Stimulated activated CD8-positive, alpha-beta memory T cell treated with anti-CD3 and anti-CD28 coated beads, Interleukin-15, amount 100 ng/mL, for 48 hours (primary cell): ENCODE data around the gene DYRK1B.
A peak's percentile ranks its signal among the peaks of the same experiment; 100 is the strongest.
"Not testable (repeated sequence)": the region's sequence is repeated elsewhere in the genome, so short reads cannot be mapped to it uniquely, and the experiment has no call there.

Experiments used
- DNase-seq, 2 donors: peaks; one replicate each; pipeline ENCODE4 v3.0.0-alpha.2; 2020; ENCODE audit warnings: low read depth in 2 of 2

Gene DYRK1B

GRCh38 chr19:39810424-39810823 is 23.5 kb downstream of the DYRK1B start:
- no peak for DNase-seq

GRCh38 chr19:39809368-39809767 is 24.6 kb downstream of the DYRK1B start:
- DNase-seq, result no peak

GRCh38 chr19:39808688-39809087 is 25.3 kb downstream of the DYRK1B start:
- not testable (repeated sequence) for DNase-seq

DNA sequence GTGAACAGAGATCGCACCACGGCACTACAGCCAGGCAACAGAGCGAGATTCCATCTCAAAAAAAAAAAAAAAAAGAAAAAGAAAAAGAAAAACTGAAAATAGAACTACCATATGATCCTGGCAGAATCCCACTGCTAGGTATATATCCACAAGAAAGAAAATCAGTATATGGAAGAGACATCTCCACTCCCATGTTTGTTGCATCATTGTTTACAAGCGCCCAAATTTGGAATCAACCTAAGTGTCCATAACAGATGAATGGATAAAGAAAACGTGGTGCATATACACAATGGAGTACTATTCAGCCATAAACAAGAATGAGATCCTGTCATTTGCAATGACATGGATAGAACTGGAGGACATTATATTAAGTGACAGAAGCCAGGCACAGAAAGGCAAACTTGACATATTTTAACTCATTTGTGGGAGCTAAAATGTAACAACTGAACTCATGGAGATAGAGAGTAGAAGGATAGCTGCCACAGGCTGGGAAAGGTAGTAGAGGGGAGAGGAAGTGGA is 26.1 kb downstream of the DYRK1B start:
- DNase-seq, result no peak

DNA sequence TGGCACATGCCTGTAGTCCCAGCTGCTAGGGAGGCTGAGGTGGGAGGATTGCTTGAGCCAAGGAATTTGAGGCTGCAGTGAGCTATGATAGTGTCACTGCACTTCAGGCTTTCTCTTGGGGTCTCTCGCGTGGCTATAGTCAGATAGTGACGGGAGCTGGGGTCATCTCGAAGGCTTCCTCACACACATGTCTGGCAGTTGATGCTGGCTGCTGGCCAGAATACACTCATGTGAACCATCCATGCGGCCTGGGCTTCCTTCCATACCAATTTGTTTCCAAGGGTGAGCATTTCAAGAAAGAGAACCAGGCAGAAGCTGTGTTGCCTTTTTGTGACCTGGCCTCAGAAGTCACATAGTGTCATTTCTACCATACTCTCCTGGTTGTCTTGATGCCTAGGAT is 28.9 kb downstream of the DYRK1B start:
- no peak for DNase-seq

DNA sequence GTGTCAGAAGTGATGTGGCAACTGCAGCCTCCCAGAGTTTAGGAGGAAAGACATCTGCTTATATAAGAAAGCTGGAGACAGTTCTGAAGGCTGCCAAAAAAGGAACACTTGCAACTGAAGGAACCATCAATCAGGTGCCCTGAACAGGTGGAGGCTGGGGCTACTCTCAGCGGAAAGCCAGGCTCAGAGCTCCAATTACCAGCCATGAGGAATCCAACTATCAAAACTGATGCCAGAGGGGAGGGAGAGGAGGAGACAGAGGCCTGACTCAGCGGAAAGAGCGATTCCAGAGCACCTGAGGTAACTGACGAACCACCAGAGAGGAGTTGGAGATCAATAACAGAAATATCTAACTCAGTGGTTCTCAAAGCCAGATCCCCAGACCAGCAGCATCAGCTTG is 31.0 kb downstream of the DYRK1B start:
- no peak for DNase-seq

- no peak for DNase-seq
Measured at GRCh38 chr19:39797083-39797482, 36.9 kb downstream of the DYRK1B start.

- no peak for DNase-seq
Measured at GRCh38 chr19:39796000-39796498, 37.9 kb downstream of the DYRK1B start.

GRCh38 chr19:39795001-39795400 is 39.0 kb downstream of the DYRK1B start:
- DNase-seq, result no peak

DNA sequence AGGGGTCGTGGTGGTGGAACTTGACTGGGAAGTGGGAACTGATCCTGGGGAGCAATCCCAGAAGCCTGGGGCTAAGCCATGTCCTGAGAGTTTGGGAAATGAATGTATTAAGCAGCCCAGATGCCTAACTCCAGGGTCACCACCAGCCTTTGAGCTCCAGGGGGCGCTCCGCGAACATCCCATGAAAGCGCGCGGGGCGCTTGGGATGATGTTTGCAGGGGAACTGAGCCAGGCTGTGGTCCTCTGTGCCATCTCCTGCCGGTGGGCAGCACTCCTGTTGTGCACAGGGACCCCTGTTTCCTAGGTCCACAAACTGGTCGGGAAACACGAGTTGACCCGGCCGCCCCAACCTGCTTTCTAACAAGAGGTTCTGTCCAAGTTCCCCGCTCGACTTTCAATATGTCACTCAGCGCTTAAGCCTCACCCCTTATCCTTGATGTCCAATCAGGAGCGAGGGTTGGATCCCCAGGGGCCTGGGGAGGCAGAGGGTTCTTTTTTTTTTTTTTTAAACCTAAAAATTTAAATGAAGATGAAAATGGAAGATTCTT is 40.9 kb downstream of the DYRK1B start:
- DNase-seq, result peak; percentile 40 to 46

DNA sequence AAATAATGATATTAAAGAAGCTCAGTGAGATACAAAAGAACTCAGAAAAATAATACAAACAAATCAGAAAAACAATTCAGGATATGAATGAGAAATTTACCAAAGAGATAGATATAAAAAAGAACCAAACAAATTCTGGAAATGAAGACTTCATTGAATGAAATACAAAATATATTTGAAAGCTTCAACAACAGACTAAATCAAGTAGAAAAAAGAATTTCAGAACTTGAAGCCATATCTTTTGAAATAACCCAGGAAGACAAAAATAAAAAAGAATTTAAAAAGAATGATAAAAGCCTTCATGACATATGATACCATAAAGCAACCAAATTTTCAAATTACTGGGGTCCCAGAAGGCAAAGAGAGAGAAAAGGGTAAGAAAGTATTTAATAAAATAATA is 45.7 kb downstream of the DYRK1B start:
- no peak for DNase-seq

DNA sequence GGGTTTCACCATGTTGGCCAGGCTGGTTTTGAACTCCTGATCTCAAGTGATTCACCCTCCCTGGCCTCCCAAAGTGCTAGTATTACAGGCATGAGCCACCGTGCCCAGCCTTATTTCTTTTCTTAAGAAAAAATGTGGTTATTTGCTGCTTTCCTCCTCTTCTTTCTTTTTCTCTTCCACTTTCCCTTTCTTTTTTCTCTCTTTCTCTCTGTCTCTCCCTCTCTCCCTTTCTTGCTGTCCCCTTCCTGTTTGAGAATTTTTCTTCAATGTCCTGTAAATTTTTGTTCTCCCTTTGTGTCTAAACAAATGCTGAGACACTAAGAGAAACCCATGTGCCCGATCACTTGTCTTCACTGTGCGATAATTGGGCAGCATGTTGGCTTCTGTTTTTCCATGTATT is 53.1 kb downstream of the DYRK1B start:
- DNase-seq, result no peak

DNA sequence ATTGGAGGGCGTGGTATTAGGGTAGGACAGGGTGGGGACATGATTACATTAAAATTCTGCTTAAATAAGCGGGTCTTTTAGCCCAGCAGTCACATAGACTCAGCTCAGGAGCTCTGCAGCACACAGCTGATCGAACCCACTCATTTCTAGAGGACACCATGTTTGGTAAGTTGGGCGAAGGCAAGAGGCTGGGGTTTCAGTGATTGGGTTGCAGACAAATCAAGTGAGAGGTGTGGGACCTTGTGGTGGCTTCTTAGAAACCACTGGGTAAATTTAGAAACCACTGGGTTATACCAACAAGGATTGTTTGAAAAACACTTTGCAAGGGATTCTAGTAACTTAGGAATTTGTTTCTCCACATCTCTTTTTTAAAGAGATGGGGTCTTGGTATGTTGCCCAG is 55.2 kb downstream of the DYRK1B start, which contains the start of gene LEUTX:
TSS of gene LEUTX (plus strand) at position 92 of the 400 bp plus-strand sequence. CDS start at position 159, 67 bp downstream.
- DNase-seq, result peak; percentile 3 to 19
